Measurements from ENCODE around the gene SOX2.

The SOX2 gene

GRCh38 chr3:181730316-181730715, 18.6 kb downstream of the SOX2 start:
- TF ChIP-seq CTCF (IDR thresholded peaks at IDR 0.05; ENCODE audit: control insufficient read depth, extremely low read depth, insufficient read depth), result no peak
- DNase-seq (ENCODE audit: low read depth), result no peak
- no peak overlapping the region for H3K4me3 ChIP-seq (ENCODE audit: low read depth, low read length)

DNA sequence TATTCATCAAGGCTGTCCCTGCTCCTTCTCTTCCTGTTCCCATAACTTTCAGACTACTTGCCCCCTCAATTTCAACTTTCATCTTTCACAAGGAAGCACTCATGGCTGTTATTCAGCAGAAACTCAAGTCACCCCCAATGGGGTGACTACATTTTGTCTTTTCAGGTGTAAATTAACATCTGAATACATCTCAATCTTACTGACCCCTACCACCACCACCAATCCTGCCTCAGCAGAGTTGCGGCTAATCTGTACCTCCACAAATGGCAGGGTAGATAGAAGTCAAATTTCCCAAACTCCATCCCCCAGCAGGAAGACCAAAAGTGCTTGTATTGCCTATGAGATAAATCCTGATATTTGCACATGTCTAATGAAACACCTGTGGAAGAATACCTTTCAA, 19.2 kb downstream of the SOX2 start:
- TF ChIP-seq CTCF (IDR thresholded peaks at IDR 0.05; ENCODE audit: control insufficient read depth, extremely low read depth, insufficient read depth), result no peak
- no peak overlapping the region for H3K4me3 ChIP-seq (ENCODE audit: low read depth, low read length)
- no peak for DNase-seq (ENCODE audit: low read depth)

DNA sequence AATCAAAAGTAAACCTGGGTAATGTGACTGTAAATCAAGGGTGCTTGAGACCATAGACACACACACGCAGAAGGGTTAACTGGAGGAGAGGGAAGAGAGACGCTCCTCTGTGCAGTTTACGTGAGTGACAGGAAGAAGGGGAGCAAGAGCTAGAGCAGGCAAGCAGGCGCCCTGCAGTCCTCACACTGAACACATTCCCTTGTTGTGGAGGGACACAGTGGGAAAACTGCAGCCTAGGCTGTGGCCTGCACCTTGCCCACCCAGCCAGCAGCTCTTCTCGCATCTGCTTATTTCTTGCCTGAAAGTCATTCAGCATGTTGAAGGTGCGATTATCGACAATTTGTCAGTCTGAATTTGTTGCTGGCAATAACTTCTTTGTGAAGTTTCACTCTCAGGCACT, 24.2 kb downstream of the SOX2 start:
- TF ChIP-seq CTCF (IDR thresholded peaks at IDR 0.05; ENCODE audit: control insufficient read depth, extremely low read depth, insufficient read depth), result no peak
- no peak for DNase-seq (ENCODE audit: low read depth)
- H3K4me3 ChIP-seq (ENCODE audit: low read depth, low read length), result no peak overlapping the region

GRCh38 chr3:181738551-181738950, 26.8 kb downstream of the SOX2 start:
- no peak for TF ChIP-seq CTCF (IDR thresholded peaks at IDR 0.05; ENCODE audit: control insufficient read depth, extremely low read depth, insufficient read depth)

GRCh38 chr3:181739628-181740027, 27.9 kb downstream of the SOX2 start:
- no peak for TF ChIP-seq CTCF (IDR thresholded peaks at IDR 0.05; ENCODE audit: control insufficient read depth, extremely low read depth, insufficient read depth)
- H3K4me3 ChIP-seq (ENCODE audit: low read depth, low read length), result no peak overlapping the region
- DNase-seq (ENCODE audit: low read depth), result no peak

More at GRCh38 chr3:181738551-181738950, 26.8 kb downstream of the SOX2 start:
- DNase-seq (ENCODE audit: low read depth), result no peak
- H3K4me3 ChIP-seq (ENCODE audit: low read depth, low read length), result no peak overlapping the region

DNA sequence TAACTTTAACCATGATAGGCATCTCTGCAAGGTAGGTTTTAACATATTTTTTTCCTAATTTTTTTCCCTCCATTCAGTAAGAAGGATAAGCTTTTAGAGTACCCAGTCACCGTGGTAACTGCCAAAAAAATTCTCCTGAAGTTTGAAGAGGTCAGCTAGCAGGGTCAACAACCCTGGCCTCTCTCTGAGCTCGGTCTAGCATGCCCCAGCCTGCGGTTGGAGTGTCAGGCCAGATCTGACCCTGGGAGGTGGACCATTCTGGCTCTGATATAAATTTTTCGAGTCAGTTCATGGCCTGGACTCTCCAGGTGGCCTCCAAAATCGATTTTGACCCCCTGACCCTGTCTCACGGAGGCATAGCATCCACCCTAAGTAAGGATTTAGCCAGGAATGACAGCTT, 29.7 kb downstream of the SOX2 start:
- H3K4me3 ChIP-seq (ENCODE audit: low read depth, low read length), result no peak overlapping the region
- no peak for TF ChIP-seq CTCF (IDR thresholded peaks at IDR 0.05; ENCODE audit: control insufficient read depth, extremely low read depth, insufficient read depth)
- DNase-seq (ENCODE audit: low read depth), result no peak

DNA sequence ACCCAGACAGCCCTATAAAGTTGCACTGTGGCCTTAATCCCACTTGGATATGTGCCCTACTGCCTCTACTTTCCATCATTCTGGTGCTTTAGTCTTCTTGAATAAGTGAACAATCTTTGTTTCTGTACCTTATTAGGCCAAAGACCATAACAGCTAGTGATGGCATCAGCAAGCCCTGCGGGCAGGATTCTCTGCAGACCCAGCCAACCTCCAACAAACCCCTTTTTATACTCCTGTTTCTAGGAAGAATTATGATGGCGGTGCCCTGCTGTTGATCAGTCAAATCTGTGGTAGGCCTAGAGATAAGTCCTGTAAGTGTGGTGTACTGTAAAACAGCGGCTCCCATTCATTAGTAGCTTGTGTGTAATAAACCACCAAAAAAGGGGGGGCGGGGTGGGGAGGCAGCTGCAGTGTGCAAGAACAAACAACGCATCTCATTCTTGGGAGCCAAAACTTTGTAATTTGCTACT, 40.5 kb downstream of the SOX2 start:
- TF ChIP-seq CTCF (IDR thresholded peaks at IDR 0.05; ENCODE audit: control insufficient read depth, extremely low read depth, insufficient read depth), result no peak
- no peak for DNase-seq (ENCODE audit: low read depth)
- no peak overlapping the region for H3K4me3 ChIP-seq (ENCODE audit: low read depth, low read length)
